Tibial nerve (tissue), 3 donors: Measurements from ENCODE around the gene SNCA.

ENCODE experiments used
- POLR2A ChIP-seq, 2 donors: fragments of 450-650 bp; IDR thresholded peaks; one replicate each; pipeline ENCODE4 v1.6.1; 2017; ENCODE audit warnings: antibody characterized with exemption in 2 of 2, mild to moderate bottlenecking in 2 of 2, moderate library complexity in 2 of 2
- TF ChIP-seq, protein P1 (sequence below), 5 experiments: fragments of 200-600 bp in 3 of 5; fragments of 450-650 bp in 2 of 5; sonication (generic) in 3 of 5; IDR thresholded peaks; one replicate each; pipeline ENCODE4 v1.5.1; 2016 to 2019; ENCODE audit warnings: antibody characterized with exemption in 5 of 5, mild to moderate bottlenecking in 3 of 5, moderate library complexity in 2 of 5

DNA sequence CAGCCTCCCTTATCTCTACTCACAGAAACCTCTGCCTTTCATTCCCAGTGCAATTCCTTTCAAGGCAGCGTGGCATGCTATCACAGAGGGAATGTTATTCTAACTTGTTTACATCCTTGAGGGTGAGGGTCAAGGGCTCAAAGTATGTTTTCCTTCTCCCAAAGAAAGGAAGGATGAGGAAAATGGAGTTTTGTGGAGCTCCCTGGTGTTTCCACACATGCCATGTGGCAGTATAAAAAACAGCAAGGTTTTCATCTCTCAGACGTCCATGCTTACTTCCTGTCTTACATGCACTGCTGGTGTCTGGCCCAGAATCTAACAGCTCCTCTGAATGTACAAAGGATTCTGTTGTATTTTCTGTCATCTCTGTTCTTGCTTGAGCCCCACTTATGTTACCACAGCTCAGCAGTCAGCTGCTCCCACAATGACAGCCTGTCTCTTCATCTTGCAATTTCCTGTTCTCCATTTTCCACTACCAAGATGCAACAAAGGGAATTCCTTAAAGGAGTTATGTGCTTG, 128.0 kb downstream of the SNCA start:
- TF ChIP-seq POLR2A (IDR thresholded peaks at IDR 0.05): no peak
- TF ChIP-seq, protein P1, sequence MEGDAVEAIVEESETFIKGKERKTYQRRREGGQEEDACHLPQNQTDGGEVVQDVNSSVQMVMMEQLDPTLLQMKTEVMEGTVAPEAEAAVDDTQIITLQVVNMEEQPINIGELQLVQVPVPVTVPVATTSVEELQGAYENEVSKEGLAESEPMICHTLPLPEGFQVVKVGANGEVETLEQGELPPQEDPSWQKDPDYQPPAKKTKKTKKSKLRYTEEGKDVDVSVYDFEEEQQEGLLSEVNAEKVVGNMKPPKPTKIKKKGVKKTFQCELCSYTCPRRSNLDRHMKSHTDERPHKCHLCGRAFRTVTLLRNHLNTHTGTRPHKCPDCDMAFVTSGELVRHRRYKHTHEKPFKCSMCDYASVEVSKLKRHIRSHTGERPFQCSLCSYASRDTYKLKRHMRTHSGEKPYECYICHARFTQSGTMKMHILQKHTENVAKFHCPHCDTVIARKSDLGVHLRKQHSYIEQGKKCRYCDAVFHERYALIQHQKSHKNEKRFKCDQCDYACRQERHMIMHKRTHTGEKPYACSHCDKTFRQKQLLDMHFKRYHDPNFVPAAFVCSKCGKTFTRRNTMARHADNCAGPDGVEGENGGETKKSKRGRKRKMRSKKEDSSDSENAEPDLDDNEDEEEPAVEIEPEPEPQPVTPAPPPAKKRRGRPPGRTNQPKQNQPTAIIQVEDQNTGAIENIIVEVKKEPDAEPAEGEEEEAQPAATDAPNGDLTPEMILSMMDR (IDR thresholded peaks at IDR 0.05): no peak
